ENCODE measurements around the gene SLIT3.
A peak's percentile ranks its signal among the peaks of the same experiment; 100 is the strongest.

Gene SLIT3

GRCh38 chr5:169299191-169299662 lies 1.7 kb downstream of the SLIT3 start:
- DNase-seq (ENCODE audit: low spot score) = no peak

- DNase-seq (ENCODE audit: low spot score) = no peak
These were observed 2.7 kb downstream of the SLIT3 start for GRCh38 chr5:169298193-169298592.

- no peak for DNase-seq (ENCODE audit: low spot score)
These were observed 4.4 kb downstream of the SLIT3 start for GRCh38 chr5:169296419-169297143.

GRCh38 chr5:169295306-169295705 lies 5.6 kb downstream of the SLIT3 start:
- no peak for DNase-seq (ENCODE audit: low spot score)

GRCh38 chr5:169294621-169295020 lies 6.3 kb downstream of the SLIT3 start:
- DNase-seq (ENCODE audit: low spot score) = no peak

GRCh38 chr5:169291877-169292276 lies 9.1 kb downstream of the SLIT3 start:
- no peak for DNase-seq (ENCODE audit: low spot score)

- DNase-seq (ENCODE audit: low spot score) = no peak
These were observed 10.0 kb downstream of the SLIT3 start for GRCh38 chr5:169290895-169291294.

GRCh38 chr5:169289520-169289919 lies 11.4 kb downstream of the SLIT3 start:
- no peak for DNase-seq (ENCODE audit: low spot score)

GRCh38 chr5:169288066-169288930 lies 12.6 kb downstream of the SLIT3 start:
- no peak for DNase-seq (ENCODE audit: low spot score)

- DNase-seq (ENCODE audit: low spot score) = no peak
These were observed 13.4 kb downstream of the SLIT3 start for GRCh38 chr5:169287529-169287928.

- no peak for DNase-seq (ENCODE audit: low spot score)
These were observed 14.2 kb downstream of the SLIT3 start for GRCh38 chr5:169286572-169287300.

- no peak for DNase-seq (ENCODE audit: low spot score)
These were observed 17.1 kb downstream of the SLIT3 start for GRCh38 chr5:169283887-169284286.

GRCh38 chr5:169281625-169282024 lies 19.3 kb downstream of the SLIT3 start:
- DNase-seq (ENCODE audit: low spot score) = no peak

GRCh38 chr5:169280696-169281095 lies 20.2 kb downstream of the SLIT3 start:
- DNase-seq (ENCODE audit: low spot score) = no peak

- DNase-seq (ENCODE audit: low spot score) = no peak
These were observed 20.7 kb downstream of the SLIT3 start for GRCh38 chr5:169280286-169280685.

- DNase-seq (ENCODE audit: low spot score) = peak; percentile 38
These were observed 21.8 kb downstream of the SLIT3 start for GRCh38 chr5:169279125-169279524.

GRCh38 chr5:169273881-169274280 lies 27.1 kb downstream of the SLIT3 start:
- DNase-seq (ENCODE audit: low spot score) = no peak

GRCh38 chr5:169273451-169273850 lies 27.5 kb downstream of the SLIT3 start:
- DNase-seq (ENCODE audit: low spot score) = no peak

GRCh38 chr5:169272731-169273427 lies 28.1 kb downstream of the SLIT3 start:
- DNase-seq (ENCODE audit: low spot score) = peak; percentile 52

GRCh38 chr5:169272111-169272510 lies 28.8 kb downstream of the SLIT3 start:
- no peak for DNase-seq (ENCODE audit: low spot score)

GRCh38 chr5:169270827-169271226 lies 30.1 kb downstream of the SLIT3 start:
- no peak for DNase-seq (ENCODE audit: low spot score)

- DNase-seq (ENCODE audit: low spot score) = no peak
These were observed 32.9 kb downstream of the SLIT3 start for GRCh38 chr5:169268019-169268418.
